Mesodermal cell (in vitro differentiated cells): Measurements from ENCODE around the gene SLC15A3.
"Not testable (repeated sequence)": the region's sequence is repeated elsewhere in the genome, so short reads cannot be mapped to it uniquely, and the experiment has no call there.

ENCODE experiments used
- H3K27ac ChIP-seq: 2 replicates; pipeline ENCODE4 v1.7.0; 2013; ENCODE audit warnings: mild to moderate bottlenecking, low read depth, low read length, moderate library complexity; ENCODE audit not compliant: severe bottlenecking
- H3K36me3 ChIP-seq: 2 replicates; pipeline ENCODE4 v1.7.1; 2013; ENCODE audit warnings: mild to moderate bottlenecking, low read length, moderate library complexity; ENCODE audit not compliant: control insufficient read depth, insufficient read depth
- H3K4me1 ChIP-seq: one replicate; pipeline ENCODE4 v1.7.1; 2013; ENCODE audit warnings: mild to moderate bottlenecking, low read length; ENCODE audit not compliant: insufficient read depth, control insufficient read depth, poor library complexity, severe bottlenecking
- H3K4me3 ChIP-seq: 2 replicates; pipeline ENCODE4 v1.7.0; 2013; ENCODE audit warnings: low read length, control low read depth, mild to moderate bottlenecking; ENCODE audit not compliant: insufficient read depth, poor library complexity, severe bottlenecking; ENCODE audit errors: extremely low read depth
- H3K9me3 ChIP-seq: 2 replicates; pipeline ENCODE4 v1.7.1; 2013; ENCODE audit warnings: mild to moderate bottlenecking, low read length, moderate library complexity; ENCODE audit not compliant: control insufficient read depth
- WGBS, 2 experiments: methylation state at CpG; one replicate each; pipeline ENCODE4 v1.1.5; 2013; ENCODE audit warnings: missing lambda C conversion rate in 2 of 2; ENCODE audit not compliant: insufficient coverage in 2 of 2; 5-methylcytosine and 5-hydroxymethylcytosine counted together

The SLC15A3 gene

GRCh38 chr11:60974726-60975125 is 22.8 kb upstream of the SLC15A3 start:
- Histone ChIP-seq H3K4me1 (no peaks in the 10 kb centered on the region), H3K27ac (no peak overlapping the region), H3K4me3 (no peak overlapping the region), H3K36me3 (no peaks in the 10 kb centered on the region), H3K9me3 (no peaks in the 10 kb centered on the region)
- WGBS, 2 experiments = 100% methylated on average over 1 of the region's 6 CpGs

- not testable (repeated sequence) for H3K27ac ChIP-seq, H3K9me3 ChIP-seq, H3K36me3 ChIP-seq, H3K4me3 ChIP-seq, H3K4me1 ChIP-seq
- 84% methylated on average over 8 to 11 of the region's 13 CpGs for WGBS, 2 experiments
Observed at GRCh38 chr11:60974316-60974715, 22.3 kb upstream of the SLC15A3 start.

- no peaks in the 10 kb centered on the region for H3K36me3 ChIP-seq
- H3K4me3 ChIP-seq = no peak overlapping the region
- H3K4me1 ChIP-seq = no peaks in the 10 kb centered on the region
- H3K27ac ChIP-seq = no peak overlapping the region
- no peaks in the 10 kb centered on the region for H3K9me3 ChIP-seq
- WGBS, 2 experiments = 91 to 92% methylated on average over 5 of the region's 6 CpGs
Observed at GRCh38 chr11:60973699-60974098, 21.7 kb upstream of the SLC15A3 start.

GRCh38 chr11:60972182-60973030 is 20.4 kb upstream of the SLC15A3 start:
- 92 to 95% methylated on average over 14 to 15 of the region's 15 CpGs for whole genome bisulfite sequencing, 2 experiments
- Histone ChIP-seq H3K36me3 (no peaks in the 10 kb centered on the region), H3K27ac (no peak overlapping the region), H3K4me1 (no peaks in the 10 kb centered on the region), H3K9me3 (no peaks in the 10 kb centered on the region), H3K4me3 (no peak overlapping the region)

- H3K9me3 ChIP-seq = no peaks in the 10 kb centered on the region
- H3K36me3 ChIP-seq = no peaks in the 10 kb centered on the region
- WGBS, 2 experiments = 90 to 92% methylated on average over 14 to 15 of the region's 16 CpGs
- no peaks in the 10 kb centered on the region for H3K4me1 ChIP-seq
- H3K4me3 ChIP-seq = no peak within 1 kb of the TSS
- no peak within 1 kb of the TSS for H3K27ac ChIP-seq
Observed at GRCh38 chr11:60971520-60971919, 19.5 kb upstream of the SLC15A3 start, which contains the start of gene CD6. CD6 (plus strand) TSS chr11:60971680; CDS start chr11:60971866, 186 bp downstream.

- no peaks in the 10 kb centered on the region for H3K36me3 ChIP-seq
- H3K9me3 ChIP-seq = no peaks in the 10 kb centered on the region
- no peak overlapping the region for H3K4me3 ChIP-seq
- H3K27ac ChIP-seq = no peak overlapping the region
- no peaks in the 10 kb centered on the region for H3K4me1 ChIP-seq
- WGBS, 2 experiments = 75 to 89% methylated on average over 3 to 5 of the region's 5 CpGs
Observed at GRCh38 chr11:60970890-60971289, 18.9 kb upstream of the SLC15A3 start.

- no peaks in the 10 kb centered on the region for H3K9me3 ChIP-seq
- no peak overlapping the region for H3K4me3 ChIP-seq
- no peaks in the 10 kb centered on the region for H3K4me1 ChIP-seq
- H3K36me3 ChIP-seq = no peaks in the 10 kb centered on the region
- 19 to 50% methylated on average over 5 of the region's 9 CpGs for WGBS, 2 experiments
- no peak overlapping the region for H3K27ac ChIP-seq
Observed at GRCh38 chr11:60970369-60970774, 18.4 kb upstream of the SLC15A3 start.

- no CpG with 5 or more reads among the region's 1 CpG for WGBS, 2 experiments
Observed at GRCh38 chr11:60968223-60968622, 16.2 kb upstream of the SLC15A3 start.

GRCh38 chr11:60966890-60967289 is 14.9 kb upstream of the SLC15A3 start:
- Histone ChIP-seq H3K4me1 (no peaks in the 10 kb centered on the region), H3K4me3 (no peak overlapping the region), H3K27ac (no peak overlapping the region), H3K9me3 (no peaks in the 10 kb centered on the region), H3K36me3 (no peaks in the 10 kb centered on the region)
- WGBS, 2 experiments = 90 to 100% methylated on average over 2 of the region's 4 CpGs

More at GRCh38 chr11:60968223-60968622, 16.2 kb upstream of the SLC15A3 start:
- H3K4me1 ChIP-seq = no peaks in the 10 kb centered on the region
- H3K27ac ChIP-seq = no peak overlapping the region
- no peak overlapping the region for H3K4me3 ChIP-seq
- H3K36me3 ChIP-seq = no peaks in the 10 kb centered on the region
- no peaks in the 10 kb centered on the region for H3K9me3 ChIP-seq

- Histone ChIP-seq H3K27ac (no peak overlapping the region), H3K4me1 (no peaks in the 10 kb centered on the region), H3K36me3 (no peaks in the 10 kb centered on the region), H3K9me3 (no peaks in the 10 kb centered on the region), H3K4me3 (no peak overlapping the region)
- 88 to 91% methylated on average over 6 of the region's 6 CpGs for WGBS, 2 experiments
Observed at GRCh38 chr11:60964801-60965200, 12.8 kb upstream of the SLC15A3 start.

GRCh38 chr11:60960405-60960804 is 8.4 kb upstream of the SLC15A3 start:
- Histone ChIP-seq H3K36me3 (no peaks in the 10 kb centered on the region), H3K4me3 (no peak overlapping the region), H3K9me3 (no peaks in the 10 kb centered on the region), H3K4me1 (no peaks in the 10 kb centered on the region), H3K27ac (no peak overlapping the region)
- 92 to 95% methylated on average over 6 to 7 of the region's 7 CpGs for WGBS, 2 experiments
